Breast epithelium (tissue), 3 donors: Measurements from ENCODE around the gene CAB39L.

Source experiments
- CTCF ChIP-seq, 3 donors: fragments of 450-650 bp; IDR thresholded peaks; one replicate each; pipeline ENCODE4 v1.5.1; 2016 to 2017; ENCODE audit warnings: antibody characterized with exemption in 3 of 3, mild to moderate bottlenecking in 3 of 3, moderate library complexity in 3 of 3
- POLR2A ChIP-seq: fragments of 450-650 bp; IDR thresholded peaks from one replicate; pipeline ENCODE4 v1.6.1; 2016; ENCODE audit warnings: antibody characterized with exemption, mild to moderate bottlenecking, moderate library complexity
- POLR2AphosphoS5 ChIP-seq, 3 donors: sonication (generic); formaldehyde crosslinking; IDR thresholded peaks; one replicate each; pipeline ENCODE4 v1.6.1; 2017; ENCODE audit warnings: antibody characterized with exemption in 3 of 3

- TF ChIP-seq CTCF (IDR thresholded peaks at IDR 0.05), result no peak
- no peak for TF ChIP-seq POLR2A
- no peak for TF ChIP-seq POLR2AphosphoS5 (IDR thresholded peaks at IDR 0.05)
Measured at GRCh38 chr13:49279112-49279511, 164.8 kb downstream of the CAB39L start.
